Calu3 (cell line): ENCODE results near the gene GHSR. TPM values are rescaled to one million over a fixed set of nuclear protein-coding genes. Genes with fewer than 3 reads are reported as not detected.

Experiments
- BruUV-seq: library from RNA; stranded (reverse); fragments of 400-500 nt; replicated peaks from 2 replicates; lab custom pipeline; 2021; lab: Mats Ljungman, UMichigan
- CTCF ChIA-PET: fragments of 300-600 bp; sonication (Branson Sonifier 250); formaldehyde crosslinking; loops from one replicate; lab custom pipeline; 2022; ENCODE audit warnings: antibody characterized with exemption; lab: Charles Lee
- DNase-seq: peaks from one replicate; pipeline ENCODE4 v3.0.0; 2022
- H3K27ac Mint-ChIP-seq: one replicate; pipeline ENCODE4 v1.8.0; 2022; ENCODE audit warnings: mixed read lengths; ENCODE audit not compliant: unreplicated experiment
- H3K27me3 Mint-ChIP-seq: one replicate; pipeline ENCODE4 v1.8.0; 2022; ENCODE audit warnings: mixed read lengths; ENCODE audit not compliant: unreplicated experiment
- H3K36me3 Mint-ChIP-seq: one replicate; pipeline ENCODE4 v1.8.0; 2022; ENCODE audit warnings: mild to moderate bottlenecking, moderate library complexity, mixed read lengths; ENCODE audit not compliant: insufficient read depth, unreplicated experiment
- H3K4me1 Mint-ChIP-seq: one replicate; pipeline ENCODE4 v1.8.0; 2022; ENCODE audit warnings: mild to moderate bottlenecking, low read depth, mixed read lengths; ENCODE audit not compliant: unreplicated experiment
- H3K4me3 Mint-ChIP-seq: one replicate; pipeline ENCODE4 v1.8.0; 2022; ENCODE audit warnings: mild to moderate bottlenecking, low read depth, moderate library complexity, mixed read lengths; ENCODE audit not compliant: unreplicated experiment
- H3K9me3 Mint-ChIP-seq: one replicate; pipeline ENCODE4 v1.8.0; 2022; ENCODE audit warnings: low read depth, mixed read lengths; ENCODE audit not compliant: unreplicated experiment
- CTCF ChIP-seq: fragments of 200-600 bp; IDR thresholded peaks from one replicate; pipeline ENCODE4 v1.8.0; 2022; ENCODE audit warnings: antibody characterized with exemption; ENCODE audit not compliant: unreplicated experiment
- intact Hi-C: fragments of 100-400 bp; cut with micrococcal nuclease; formaldehyde crosslinking; loops from one replicate; pipeline ENCODE4 v1.10.0; 2022; ENCODE audit not compliant: unreplicated experiment
- total RNA-seq: library from RNA; stranded (reverse); gene quantifications from 2 replicates; pipeline ENCODE4 v1.2.3, GENCODE V29; 2022

GHSR gene
- total RNA-seq, 1 experiment from 2014 or later: not detected

GRCh38 chr3:172441581-172441980 is 6.7 kb downstream of the GHSR start:
- DNase-seq: no peak
- peaks cover 14% of the 10 kb centered on the region for H3K27me3 Mint-ChIP-seq
- no peaks in the 10 kb centered on the region for H3K9me3 Mint-ChIP-seq
- CTCF ChIA-PET: interaction anchor here (0.6 to 1.6 kb wide), 2 partner anchors 20 to 743 kb away, joined by 3 to 4 read pairs; no protein-coding TSS in a partner anchor
- H3K4me1 Mint-ChIP-seq: no peaks in the 10 kb centered on the region
- intact Hi-C loops: no loop called here
- H3K36me3 Mint-ChIP-seq: no peaks in the 10 kb centered on the region
- TF ChIP-seq CTCF: no peak
- BruUV-seq: no TSS peak
- H3K4me3 Mint-ChIP-seq: no peak overlapping the region
- H3K27ac Mint-ChIP-seq: no peak overlapping the region

GRCh38 chr3:172438186-172438585 is 10.1 kb downstream of the GHSR start:
- intact Hi-C loops: no loop called here
- BruUV-seq: no TSS peak
- CTCF ChIA-PET: no interaction called here
- no peak overlapping the region for H3K4me3 Mint-ChIP-seq
- TF ChIP-seq CTCF: no peak
- H3K4me1 Mint-ChIP-seq: no peaks in the 10 kb centered on the region
- H3K9me3 Mint-ChIP-seq: peaks cover 4% of the 10 kb centered on the region
- no peak overlapping the region for H3K27ac Mint-ChIP-seq
- no peaks in the 10 kb centered on the region for H3K36me3 Mint-ChIP-seq
- DNase-seq: no peak
- H3K27me3 Mint-ChIP-seq: peaks cover 13% of the 10 kb centered on the region

GRCh38 chr3:172437713-172438112 is 10.5 kb downstream of the GHSR start:
- TF ChIP-seq CTCF: no peak
- Mint-ChIP-seq H3K4me1 (no peaks in the 10 kb centered on the region), H3K9me3 (peaks cover 4% of the 10 kb centered on the region), H3K4me3 (no peak overlapping the region), H3K27ac (no peak overlapping the region), H3K36me3 (no peaks in the 10 kb centered on the region), H3K27me3 (peaks cover 13% of the 10 kb centered on the region)
- DNase-seq: no peak
- BruUV-seq: no TSS peak
- intact Hi-C loops: no loop called here
- CTCF ChIA-PET: no interaction called here

GRCh38 chr3:172415323-172415722 is 32.9 kb downstream of the GHSR start:
- intact Hi-C loops: no loop called here
- no TSS peak for BruUV-seq
- TF ChIP-seq CTCF: no peak
- H3K9me3 Mint-ChIP-seq: peaks cover 2% of the 10 kb centered on the region
- H3K4me1 Mint-ChIP-seq: no peaks in the 10 kb centered on the region
- H3K27me3 Mint-ChIP-seq: no peaks in the 10 kb centered on the region
- H3K27ac Mint-ChIP-seq: no peak overlapping the region
- H3K36me3 Mint-ChIP-seq: peaks cover 6% of the 10 kb centered on the region
- no peak for DNase-seq
- CTCF ChIA-PET: no interaction called here
- no peak overlapping the region for H3K4me3 Mint-ChIP-seq
